ENCODE measurements around the gene CTNNA3. TPM values are rescaled to one million over a fixed set of nuclear protein-coding genes. Genes with fewer than 3 reads are reported as not detected.

CTNNA3 gene
- total RNA-seq, 1 donor from 2014 or later = not detected

DNA sequence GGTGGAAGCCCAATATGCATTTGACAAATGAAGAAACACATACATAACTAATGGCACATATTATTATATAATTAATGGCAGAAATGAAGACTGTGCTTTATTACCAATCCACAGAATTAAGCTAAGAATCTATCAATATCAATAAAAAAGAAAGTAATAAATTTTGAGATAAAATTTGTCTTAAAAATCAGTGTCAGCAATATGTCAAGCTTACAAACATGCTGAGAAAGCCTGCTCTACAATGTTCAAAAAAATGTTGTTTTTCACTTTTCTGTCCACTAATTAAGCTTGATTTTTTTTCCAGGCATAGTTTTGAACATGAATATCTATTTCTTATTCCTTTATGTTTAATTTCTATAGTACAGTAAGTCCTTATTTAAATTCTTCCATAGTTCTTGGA, 1491.2 kb downstream of the CTNNA3 start:
- Histone ChIP-seq H3K27me3 (ENCODE audit: control insufficient read depth, insufficient read depth, low read length) (no peaks in the 10 kb centered on the region), H3K4me3 (ENCODE audit: low read depth, low read length) (no peak overlapping the region), H3K36me3 (ENCODE audit: control insufficient read depth, insufficient read depth, low read length) (no peaks in the 10 kb centered on the region)
- FAIRE-seq (no peak), DNase-seq (ENCODE audit: low read depth) (no peak)
- TF ChIP-seq, protein P1, sequence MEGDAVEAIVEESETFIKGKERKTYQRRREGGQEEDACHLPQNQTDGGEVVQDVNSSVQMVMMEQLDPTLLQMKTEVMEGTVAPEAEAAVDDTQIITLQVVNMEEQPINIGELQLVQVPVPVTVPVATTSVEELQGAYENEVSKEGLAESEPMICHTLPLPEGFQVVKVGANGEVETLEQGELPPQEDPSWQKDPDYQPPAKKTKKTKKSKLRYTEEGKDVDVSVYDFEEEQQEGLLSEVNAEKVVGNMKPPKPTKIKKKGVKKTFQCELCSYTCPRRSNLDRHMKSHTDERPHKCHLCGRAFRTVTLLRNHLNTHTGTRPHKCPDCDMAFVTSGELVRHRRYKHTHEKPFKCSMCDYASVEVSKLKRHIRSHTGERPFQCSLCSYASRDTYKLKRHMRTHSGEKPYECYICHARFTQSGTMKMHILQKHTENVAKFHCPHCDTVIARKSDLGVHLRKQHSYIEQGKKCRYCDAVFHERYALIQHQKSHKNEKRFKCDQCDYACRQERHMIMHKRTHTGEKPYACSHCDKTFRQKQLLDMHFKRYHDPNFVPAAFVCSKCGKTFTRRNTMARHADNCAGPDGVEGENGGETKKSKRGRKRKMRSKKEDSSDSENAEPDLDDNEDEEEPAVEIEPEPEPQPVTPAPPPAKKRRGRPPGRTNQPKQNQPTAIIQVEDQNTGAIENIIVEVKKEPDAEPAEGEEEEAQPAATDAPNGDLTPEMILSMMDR (IDR thresholded peaks at IDR 0.05; ENCODE audit: insufficient read depth, low read length, severe bottlenecking) = no peak

DNA sequence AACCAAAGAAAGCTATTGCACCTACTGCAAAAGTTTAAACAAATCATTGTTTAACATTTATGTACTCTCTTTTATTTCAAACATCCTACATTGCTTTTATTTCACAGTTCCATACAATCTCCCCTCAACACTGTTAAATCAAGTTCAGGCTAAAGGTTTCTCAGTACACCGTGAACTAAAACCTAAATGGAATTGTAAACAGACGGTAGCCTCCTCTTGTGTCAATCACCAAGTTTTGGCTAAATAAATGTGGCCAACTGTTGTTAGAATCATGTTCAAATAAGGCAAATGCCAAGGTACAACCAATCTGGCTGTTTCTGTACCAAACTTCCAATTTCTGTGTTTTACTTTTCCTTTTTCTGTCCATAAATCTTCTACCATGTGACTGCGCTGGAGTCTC, 1493.9 kb downstream of the CTNNA3 start:
- Histone ChIP-seq H3K4me3 (ENCODE audit: low read depth, low read length) (no peak overlapping the region), H3K27me3 (ENCODE audit: control insufficient read depth, insufficient read depth, low read length) (no peaks in the 10 kb centered on the region), H3K36me3 (ENCODE audit: control insufficient read depth, insufficient read depth, low read length) (no peaks in the 10 kb centered on the region)
- FAIRE-seq = no peak
- TF ChIP-seq, protein P1 (IDR thresholded peaks at IDR 0.05; ENCODE audit: insufficient read depth, low read length, severe bottlenecking) = no peak
- DNase-seq (ENCODE audit: low read depth) = no peak

DNA sequence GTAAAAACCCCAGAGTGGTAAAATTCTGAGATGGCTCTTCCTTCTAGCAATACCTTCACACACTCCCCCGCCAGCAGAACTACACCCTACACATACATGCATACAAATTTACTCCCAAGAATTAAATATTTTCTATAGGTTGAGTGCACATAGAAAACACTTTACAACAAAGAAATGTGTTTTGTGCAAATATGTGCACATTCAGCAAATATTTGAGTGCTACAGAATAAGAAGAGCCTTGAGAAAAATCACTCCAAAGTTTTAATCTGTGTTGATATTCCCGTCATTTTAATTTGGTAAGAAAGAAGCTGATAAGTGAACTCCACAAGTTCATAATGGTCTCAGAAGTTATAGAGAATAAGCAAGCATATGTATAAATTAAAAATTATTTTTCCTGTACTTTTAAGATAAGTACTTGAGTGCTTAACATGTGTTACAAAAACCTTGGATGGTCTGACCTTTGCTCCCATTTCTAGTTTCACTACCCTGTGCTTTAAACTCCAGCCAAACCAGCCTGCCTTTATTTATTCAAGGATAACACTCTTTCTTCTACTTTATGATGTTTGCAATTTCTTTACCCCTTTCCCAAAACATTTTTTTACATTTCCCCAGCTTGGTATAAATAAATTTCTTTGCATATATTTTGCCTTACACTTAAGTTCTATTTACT, 1503.7 kb downstream of the CTNNA3 start:
- no peak for FAIRE-seq
- H3K36me3 ChIP-seq (ENCODE audit: control insufficient read depth, insufficient read depth, low read length) = no peaks in the 10 kb centered on the region
- TF ChIP-seq, protein P1 (IDR thresholded peaks at IDR 0.05; ENCODE audit: insufficient read depth, low read length, severe bottlenecking) = no peak
- no peak overlapping the region for H3K4me3 ChIP-seq (ENCODE audit: low read depth, low read length)
- H3K27me3 ChIP-seq (ENCODE audit: control insufficient read depth, insufficient read depth, low read length) = no peaks in the 10 kb centered on the region
- DNase-seq (ENCODE audit: low read depth) = no peak

DNA sequence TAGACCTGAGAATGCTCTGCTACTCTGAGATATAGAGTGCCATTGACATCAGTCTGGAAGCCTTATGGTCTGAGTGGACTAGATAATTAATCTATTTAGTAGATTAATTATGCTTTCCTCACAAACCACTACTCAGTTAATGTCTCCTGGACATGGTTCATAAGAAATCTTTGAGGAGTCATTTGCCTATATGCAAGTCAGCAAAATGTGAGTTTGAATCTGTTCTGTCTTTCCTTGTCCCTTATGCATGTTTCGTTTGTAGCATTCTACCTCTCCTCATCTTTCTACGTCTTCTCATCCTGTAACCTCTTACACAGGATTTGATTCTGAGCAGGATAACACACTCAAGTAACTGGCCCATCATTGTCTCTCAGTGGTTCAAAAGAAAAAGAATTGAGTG, 1505.6 kb downstream of the CTNNA3 start:
- DNase-seq (ENCODE audit: low read depth) = no peak
- Histone ChIP-seq H3K4me3 (ENCODE audit: low read depth, low read length) (no peak overlapping the region), H3K27me3 (ENCODE audit: control insufficient read depth, insufficient read depth, low read length) (no peaks in the 10 kb centered on the region), H3K36me3 (ENCODE audit: control insufficient read depth, insufficient read depth, low read length) (no peaks in the 10 kb centered on the region)
- no peak for FAIRE-seq
- TF ChIP-seq, protein P1 (IDR thresholded peaks at IDR 0.05; ENCODE audit: insufficient read depth, low read length, severe bottlenecking) = no peak

DNA sequence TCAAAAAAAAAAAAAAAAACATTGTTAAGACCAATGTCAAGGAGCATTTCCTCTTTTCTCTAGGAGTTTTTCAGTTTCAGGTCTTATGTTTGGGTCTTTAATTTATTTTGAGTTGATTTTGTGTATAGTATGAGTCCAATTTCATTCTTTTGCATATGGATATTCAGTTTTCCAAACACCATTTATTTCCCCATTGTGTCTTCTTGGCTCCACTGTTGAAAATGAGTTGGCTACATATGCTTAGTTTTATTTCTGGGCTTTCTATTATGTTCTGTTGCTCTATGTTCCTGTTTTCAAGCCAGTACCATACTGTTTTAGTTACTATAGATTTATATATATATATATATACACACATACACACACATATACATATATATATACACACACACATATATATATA, 1506.7 kb downstream of the CTNNA3 start:
- Histone ChIP-seq H3K27me3 (ENCODE audit: control insufficient read depth, insufficient read depth, low read length) (no peaks in the 10 kb centered on the region), H3K4me3 (ENCODE audit: low read depth, low read length) (no peak overlapping the region), H3K36me3 (ENCODE audit: control insufficient read depth, insufficient read depth, low read length) (no peaks in the 10 kb centered on the region)
- DNase-seq (ENCODE audit: low read depth) (no peak), FAIRE-seq (no peak)
- TF ChIP-seq, protein P1 (IDR thresholded peaks at IDR 0.05; ENCODE audit: insufficient read depth, low read length, severe bottlenecking) = no peak
